GM12878 (cell line): ENCODE measurements around the gene GAS2L1. TPM values are rescaled to one million over a fixed set of nuclear protein-coding genes. Genes with fewer than 3 reads are reported as not detected.

Source experiments
- CBX5 ChIP-seq: sonication (generic); IDR thresholded peaks from 2 replicates; pipeline ENCODE4 v1.6.1; 2016; ENCODE audit warnings: low read depth, moderate library complexity, mild to moderate bottlenecking, inconsistent platforms
- E4F1 ChIP-seq: fragments of 450-650 bp; IDR thresholded peaks from 2 replicates; pipeline ENCODE4 v1.6.1; 2018; ENCODE audit warnings: borderline replicate concordance, mild to moderate bottlenecking; ENCODE audit not compliant: partially characterized antibody
- EGR1 ChIP-seq, 2 experiments: IDR thresholded peaks; 1 replicate in 1 of 2; 2 replicates in 1 of 2; pipeline ENCODE4 v1.6.1; 2011 to 2012; ENCODE audit warnings: low read depth in 2 of 2, low read length in 2 of 2, borderline replicate concordance in 1 of 2, mild to moderate bottlenecking in 1 of 2, moderate library complexity in 1 of 2
- ETV6 ChIP-seq, 2 experiments: fragments of 450-650 bp in 1 of 2; IDR thresholded peaks in 1 of 2; conservative IDR thresholded peaks in 1 of 2; 2 replicates each; pipeline ENCODE4 v1.6.1; 2014; ENCODE audit warnings: antibody characterized with exemption in 1 of 2, borderline replicate concordance in 1 of 2, low read depth in 1 of 2, mild to moderate bottlenecking in 1 of 2, moderate library complexity in 1 of 2
- FOXM1 ChIP-seq: IDR thresholded peaks from 2 replicates; pipeline ENCODE4 v1.6.1; 2012; ENCODE audit warnings: low read depth, mild to moderate bottlenecking, inconsistent platforms, low read length, moderate library complexity
- GABPA ChIP-seq: IDR thresholded peaks from 2 replicates; pipeline ENCODE4 v1.6.1; 2014; ENCODE audit warnings: antibody characterized with exemption, low read depth, mild to moderate bottlenecking, inconsistent platforms
- NFIC ChIP-seq: IDR thresholded peaks from 2 replicates; pipeline ENCODE4 v1.6.1; 2012; ENCODE audit warnings: low read depth, mild to moderate bottlenecking, inconsistent platforms, low read length, moderate library complexity
- PKNOX1 ChIP-seq: fragments of 450-650 bp; IDR thresholded peaks from 2 replicates; pipeline ENCODE4 v1.6.1; 2016; ENCODE audit warnings: mild to moderate bottlenecking
- RB1 ChIP-seq: fragments of 450-650 bp; formaldehyde crosslinking; IDR thresholded peaks from 2 replicates; pipeline ENCODE4 v1.6.1; 2017; ENCODE audit warnings: mild to moderate bottlenecking, borderline replicate concordance
- RELA ChIP-seq: fragments of 450-650 bp; IDR thresholded peaks from 2 replicates; pipeline ENCODE4 v1.8.0; 2014; ENCODE audit warnings: borderline replicate concordance; ENCODE audit not compliant: partially characterized antibody
- USF1 ChIP-seq: IDR thresholded peaks from 2 replicates; pipeline ENCODE4 v1.6.1; 2011; ENCODE audit warnings: borderline replicate concordance, low read depth, mild to moderate bottlenecking, moderate library complexity, mixed read lengths, low read length; ENCODE audit not compliant: insufficient read depth; ENCODE audit errors: extremely low read length
- YY1 ChIP-seq: IDR thresholded peaks from 2 replicates; pipeline ENCODE4 v1.6.1; 2011; ENCODE audit warnings: low read depth, mild to moderate bottlenecking, low read length
- ZBTB33 ChIP-seq: fragments of 450-650 bp; IDR thresholded peaks from 2 replicates; pipeline ENCODE4 v1.6.1; 2017; ENCODE audit warnings: mild to moderate bottlenecking
- polyA plus RNA-seq, 11 experiments: library from polyadenylated mRNA; depleted of rRNA in 4 of 11; unstranded in 6 of 11; stranded (reverse) in 5 of 11; fragments of >200 nt; fragmentation: Nextera tagmentation in 4 of 11; fragmentation: Illumina TruSeq in 1 of 11; extraction: Ambion mirVana in 4 of 11; extraction: Trizol in 1 of 11; gene quantifications; 1 replicate in 1 of 11; 2 replicates in 10 of 11; pipeline versions ENCODE4 v1.2.1 to v1.2.3, GENCODE V29; 2011 to 2016; ENCODE audit warnings: inconsistent platforms in 2 of 11, missing spikeins in 2 of 11, low read depth in 1 of 11
- total RNA-seq, 4 experiments: library from RNA; depleted of rRNA in 3 of 4; stranded (reverse); fragments of >200 nt in 3 of 4; fragmentation: Illumina TruSeq in 1 of 4; extraction: Trizol in 1 of 4; gene quantifications; 2 replicates each; pipeline versions ENCODE4 v1.2.1 to v1.2.3, GENCODE V29; 2013 to 2021

GAS2L1 gene
- total and polyA plus RNA-seq, 10 of the 15 experiments (the other 5 are each of a cell fraction or from before 2014, with no cell fraction given) = 0.03 to 0.13 TPM; not detected in 8

- peak; percentile 93 for TF ChIP-seq E4F1
- 0 out of 2 replicates have a peak, but pooled peaks have one; percentile 52 for TF ChIP-seq NFIC
- peak; percentile 80; the same call in 1 of the 2 replicates for TF ChIP-seq RB1
- peak; percentile 89 for TF ChIP-seq RELA
- peak; percentile 54; the same call in 1 of the 2 replicates for TF ChIP-seq PKNOX1
- TF ChIP-seq FOXM1 = peak; percentile 79
- TF ChIP-seq EGR1 (IDR thresholded peaks at IDR 0.05; ENCODE audit: borderline replicate concordance in 1 of 2, low read depth in 2 of 2, low read length in 2 of 2) = peak in 1 of 2 experiments; percentile 43; a peak in 1 of 3 replicates
- no peak for TF ChIP-seq ETV6 (conservative IDR thresholded peaks at IDR 0.05 in 1 of 2, IDR thresholded peaks at IDR 0.05 in 1 of 2; ENCODE audit: borderline replicate concordance in 1 of 2, low read depth in 1 of 2)
- TF ChIP-seq ZBTB33 = peak; percentile 27; the same call in 1 of the 2 replicates
- peak; percentile 7 for TF ChIP-seq USF1
- no peak for TF ChIP-seq GABPA
- TF ChIP-seq YY1 = peak; percentile 96
- 0 out of 2 replicates have a peak, but pooled peaks have one; percentile 31 for TF ChIP-seq CBX5
Observed at GRCh38 chr22:29267858-29268510, 38.5 kb upstream of the GAS2L1 start, which contains the start of the genes EWSR1 and RHBDD3 (continued).
